Stimulated activated memory B cell treated with anti-CD40 and anti-IgM and Interleukin-4, amounts not matched to agents 10 μg/mL and 1 μg/mL and 100 μg/mL, for 72 hours (primary cell): Measurements from ENCODE around the gene HNF1B.

ENCODE experiments used
- ATAC-seq: fragments of 150-1000 bp; cut with Tn5 transposase; 2 replicates; pipeline ENCODE4 v1.10.0; 2021
- H3K27ac Mint-ChIP-seq: one replicate; pipeline ENCODE4 v1.8.0; 2022; ENCODE audit warnings: mild to moderate bottlenecking, mixed read lengths
- H3K27me3 Mint-ChIP-seq: one replicate; pipeline ENCODE4 v1.8.0; 2022; ENCODE audit warnings: mixed read lengths
- H3K36me3 Mint-ChIP-seq: one replicate; pipeline ENCODE4 v1.8.0; 2022; ENCODE audit warnings: mixed read lengths
- H3K4me1 Mint-ChIP-seq: one replicate; pipeline ENCODE4 v1.8.0; 2022; ENCODE audit warnings: mixed read lengths
- H3K4me3 Mint-ChIP-seq: one replicate; pipeline ENCODE4 v1.8.0; 2022; ENCODE audit warnings: mild to moderate bottlenecking, moderate library complexity, mixed read lengths
- H3K9me3 Mint-ChIP-seq: one replicate; pipeline ENCODE4 v1.8.0; 2022; ENCODE audit warnings: mixed read lengths

The HNF1B gene

GRCh38 chr17:37662353-37662752 lies 82.5 kb downstream of the HNF1B start:
- Mint-ChIP-seq H3K4me3 (no peak overlapping the region), H3K27me3 (no peaks in the 10 kb centered on the region), H3K36me3 (no peaks in the 10 kb centered on the region), H3K9me3 (no peaks in the 10 kb centered on the region), H3K27ac (no peak overlapping the region), H3K4me1 (no peaks in the 10 kb centered on the region)
- no peak for ATAC-seq

- H3K36me3 Mint-ChIP-seq: no peaks in the 10 kb centered on the region
- H3K27me3 Mint-ChIP-seq: no peaks in the 10 kb centered on the region
- H3K4me3 Mint-ChIP-seq: no peak overlapping the region
- no peak for ATAC-seq
- H3K4me1 Mint-ChIP-seq: no peaks in the 10 kb centered on the region
- no peak overlapping the region for H3K27ac Mint-ChIP-seq
- H3K9me3 Mint-ChIP-seq: no peaks in the 10 kb centered on the region
Observed at GRCh38 chr17:37661400-37662014, 83.4 kb downstream of the HNF1B start.

GRCh38 chr17:37659925-37660324 lies 84.9 kb downstream of the HNF1B start:
- H3K4me1 Mint-ChIP-seq: no peaks in the 10 kb centered on the region
- H3K9me3 Mint-ChIP-seq: no peaks in the 10 kb centered on the region
- H3K27me3 Mint-ChIP-seq: no peaks in the 10 kb centered on the region
- no peak overlapping the region for H3K27ac Mint-ChIP-seq
- no peak for ATAC-seq
- no peak overlapping the region for H3K4me3 Mint-ChIP-seq
- H3K36me3 Mint-ChIP-seq: no peaks in the 10 kb centered on the region

- H3K4me1 Mint-ChIP-seq: no peaks in the 10 kb centered on the region
- ATAC-seq: no peak
- no peak overlapping the region for H3K27ac Mint-ChIP-seq
- no peaks in the 10 kb centered on the region for H3K9me3 Mint-ChIP-seq
- no peaks in the 10 kb centered on the region for H3K36me3 Mint-ChIP-seq
- no peak overlapping the region for H3K4me3 Mint-ChIP-seq
- peaks cover under 1% of the 10 kb centered on the region for H3K27me3 Mint-ChIP-seq
Observed at GRCh38 chr17:37657202-37657601, 87.7 kb downstream of the HNF1B start.

GRCh38 chr17:37651849-37652248 lies 93.0 kb downstream of the HNF1B start:
- no peak for ATAC-seq
- Mint-ChIP-seq H3K4me1 (no peaks in the 10 kb centered on the region), H3K9me3 (no peaks in the 10 kb centered on the region), H3K27me3 (peaks cover 42% of the 10 kb centered on the region), H3K36me3 (no peaks in the 10 kb centered on the region), H3K27ac (no peak overlapping the region), H3K4me3 (no peak overlapping the region)

GRCh38 chr17:37650419-37651003 lies 94.3 kb downstream of the HNF1B start:
- H3K9me3 Mint-ChIP-seq: no peaks in the 10 kb centered on the region
- no peak overlapping the region for H3K27ac Mint-ChIP-seq
- no peak for ATAC-seq
- H3K4me3 Mint-ChIP-seq: no peak overlapping the region
- no peaks in the 10 kb centered on the region for H3K36me3 Mint-ChIP-seq
- peaks cover 53% of the 10 kb centered on the region for H3K27me3 Mint-ChIP-seq
- no peaks in the 10 kb centered on the region for H3K4me1 Mint-ChIP-seq

- no peaks in the 10 kb centered on the region for H3K36me3 Mint-ChIP-seq
- no peaks in the 10 kb centered on the region for H3K9me3 Mint-ChIP-seq
- peaks cover 5% of the 10 kb centered on the region for H3K4me1 Mint-ChIP-seq
- no peak for ATAC-seq
- H3K27me3 Mint-ChIP-seq: peaks cover 69% of the 10 kb centered on the region
- H3K27ac Mint-ChIP-seq: no peak overlapping the region
- no peak overlapping the region for H3K4me3 Mint-ChIP-seq
Observed at GRCh38 chr17:37648555-37648954, 96.3 kb downstream of the HNF1B start.

GRCh38 chr17:37647856-37648255 lies 97.0 kb downstream of the HNF1B start:
- no peaks in the 10 kb centered on the region for H3K9me3 Mint-ChIP-seq
- no peak for ATAC-seq
- peaks cover 69% of the 10 kb centered on the region for H3K27me3 Mint-ChIP-seq
- H3K36me3 Mint-ChIP-seq: no peaks in the 10 kb centered on the region
- H3K27ac Mint-ChIP-seq: no peak overlapping the region
- no peak overlapping the region for H3K4me3 Mint-ChIP-seq
- H3K4me1 Mint-ChIP-seq: peaks cover 11% of the 10 kb centered on the region

GRCh38 chr17:37643869-37644268 lies 101.0 kb downstream of the HNF1B start:
- Mint-ChIP-seq H3K4me3 (peak overlapping the region; percentile 85), H3K36me3 (peaks cover 11% of the 10 kb centered on the region), H3K27ac (peak overlapping the region; percentile 92), H3K9me3 (no peaks in the 10 kb centered on the region), H3K27me3 (peaks cover 41% of the 10 kb centered on the region), H3K4me1 (peaks cover 29% of the 10 kb centered on the region)
- no peak for ATAC-seq

- peak; percentile 97 for ATAC-seq
- Mint-ChIP-seq H3K4me3 (peak within 1 kb of the TSS; percentile 85), H3K27ac (peak within 1 kb of the TSS; percentile 92), H3K27me3 (peaks cover 35% of the 10 kb centered on the region), H3K4me1 (peaks cover 29% of the 10 kb centered on the region), H3K36me3 (peaks cover 14% of the 10 kb centered on the region), H3K9me3 (no peaks in the 10 kb centered on the region)
Observed at GRCh38 chr17:37643118-37643766, 101.6 kb downstream of the HNF1B start, which contains the start of gene DDX52. Gene DDX52, minus strand, starts transcription at chr17:37643446. Its CDS starts 26 bp downstream, at chr17:37643420.

GRCh38 chr17:37642681-37643080 lies 102.2 kb downstream of the HNF1B start:
- H3K27me3 Mint-ChIP-seq: peaks cover 29% of the 10 kb centered on the region
- no peaks in the 10 kb centered on the region for H3K9me3 Mint-ChIP-seq
- H3K4me1 Mint-ChIP-seq: peaks cover 29% of the 10 kb centered on the region
- peaks cover 18% of the 10 kb centered on the region for H3K36me3 Mint-ChIP-seq
- H3K27ac Mint-ChIP-seq: peak overlapping the region; percentile 92
- H3K4me3 Mint-ChIP-seq: peak overlapping the region; percentile 85
- no peak for ATAC-seq

GRCh38 chr17:37640015-37640414 lies 104.8 kb downstream of the HNF1B start:
- no peak overlapping the region for H3K27ac Mint-ChIP-seq
- no peak overlapping the region for H3K4me3 Mint-ChIP-seq
- no peaks in the 10 kb centered on the region for H3K9me3 Mint-ChIP-seq
- peaks cover 42% of the 10 kb centered on the region for H3K36me3 Mint-ChIP-seq
- H3K4me1 Mint-ChIP-seq: peaks cover 29% of the 10 kb centered on the region
- ATAC-seq: no peak
- H3K27me3 Mint-ChIP-seq: peaks cover 13% of the 10 kb centered on the region

GRCh38 chr17:37637956-37638355 lies 106.9 kb downstream of the HNF1B start:
- Mint-ChIP-seq H3K4me1 (peaks cover 19% of the 10 kb centered on the region), H3K9me3 (no peaks in the 10 kb centered on the region), H3K4me3 (no peak overlapping the region), H3K27ac (no peak overlapping the region), H3K36me3 (peaks cover 43% of the 10 kb centered on the region), H3K27me3 (no peaks in the 10 kb centered on the region)
- no peak for ATAC-seq
